Measurements from ENCODE around the gene SH3BP5L.

SH3BP5L gene

GRCh38 chr1:248825136-248825535, 579 bp downstream of the SH3BP5L start:
- DNase-seq: no peak

- DNase-seq: no peak
These were observed 1.0 kb downstream of the SH3BP5L start for GRCh38 chr1:248824701-248825100.

- DNase-seq: no peak
These were observed 1.4 kb downstream of the SH3BP5L start for GRCh38 chr1:248824301-248824700.

- DNase-seq: no peak
These were observed 2.2 kb downstream of the SH3BP5L start for GRCh38 chr1:248823517-248824001.

GRCh38 chr1:248822148-248823032, 3.3 kb downstream of the SH3BP5L start:
- DNase-seq: peak in 1 of 2 donors; percentile 13

- DNase-seq: peak in 1 of 2 donors; percentile 11
These were observed 4.1 kb downstream of the SH3BP5L start for GRCh38 chr1:248821641-248822040.

- peak in 1 of 2 donors; percentile 14 for DNase-seq
These were observed 4.6 kb downstream of the SH3BP5L start for GRCh38 chr1:248821101-248821500.

- DNase-seq: peak in 1 of 2 donors; percentile 9
These were observed 5.6 kb downstream of the SH3BP5L start for GRCh38 chr1:248820041-248820585.

- peak in 1 of 2 donors; percentile 15 for DNase-seq
These were observed 7.0 kb downstream of the SH3BP5L start for GRCh38 chr1:248818505-248819374.

- DNase-seq: peak in 1 of 2 donors; percentile 15
These were observed 8.7 kb downstream of the SH3BP5L start for GRCh38 chr1:248817065-248817464.

- DNase-seq: peak in 1 of 2 donors; percentile 13
These were observed 9.5 kb downstream of the SH3BP5L start for GRCh38 chr1:248816042-248816851.

GRCh38 chr1:248815407-248816034, 10.2 kb downstream of the SH3BP5L start:
- peak in 1 of 2 donors; percentile 11 for DNase-seq

- no peak for DNase-seq
These were observed 11.4 kb downstream of the SH3BP5L start for GRCh38 chr1:248814351-248814750.

GRCh38 chr1:248813546-248813945, 12.2 kb downstream of the SH3BP5L start:
- DNase-seq: no peak

- no peak for DNase-seq
These were observed 12.8 kb downstream of the SH3BP5L start for GRCh38 chr1:248812736-248813425.

- no peak for DNase-seq
These were observed 13.9 kb downstream of the SH3BP5L start for GRCh38 chr1:248811514-248812490.

- no peak for DNase-seq
These were observed 14.8 kb downstream of the SH3BP5L start for GRCh38 chr1:248810727-248811513.

- no peak for DNase-seq
These were observed 15.6 kb downstream of the SH3BP5L start for GRCh38 chr1:248810000-248810726.

Data from stimulated activated CD4-positive, alpha-beta T cell treated with anti-CD3 and anti-CD28 coated beads, Interleukin-2, amount 100 ng/mL, for 24 hours (primary cell).